ENCODE results near the gene LEFTY2.

DNA sequence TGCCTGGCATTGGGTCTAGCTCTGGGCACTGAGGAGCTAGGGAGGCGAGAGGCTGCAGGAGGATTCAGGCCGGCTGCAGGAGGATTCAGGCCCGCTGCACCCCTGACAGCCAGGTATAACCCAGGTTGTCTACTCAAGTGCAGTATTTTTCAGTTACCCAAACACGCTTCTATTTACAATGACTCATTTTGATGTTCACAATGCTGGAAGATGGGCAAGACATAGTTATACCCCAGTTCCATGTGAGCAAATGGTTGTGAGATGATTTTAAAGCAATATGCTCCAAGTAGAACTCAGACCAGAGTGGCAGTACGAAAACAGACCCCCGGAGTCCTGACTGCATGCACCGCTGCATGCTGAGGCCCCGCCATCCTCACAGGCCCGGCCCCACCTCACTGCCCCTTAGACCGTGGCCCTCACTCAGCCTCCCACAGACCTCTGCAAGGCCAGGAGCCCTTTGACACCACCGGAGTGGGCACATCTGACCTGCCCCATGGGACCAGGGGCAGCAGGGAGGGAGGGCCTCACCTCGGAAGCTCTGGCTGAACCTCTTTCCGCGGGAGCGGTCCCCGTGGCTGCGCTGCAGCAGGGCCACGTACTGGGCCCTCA, 52.6 kb downstream of the LEFTY2 start:
- TF ChIP-seq, protein P1, sequence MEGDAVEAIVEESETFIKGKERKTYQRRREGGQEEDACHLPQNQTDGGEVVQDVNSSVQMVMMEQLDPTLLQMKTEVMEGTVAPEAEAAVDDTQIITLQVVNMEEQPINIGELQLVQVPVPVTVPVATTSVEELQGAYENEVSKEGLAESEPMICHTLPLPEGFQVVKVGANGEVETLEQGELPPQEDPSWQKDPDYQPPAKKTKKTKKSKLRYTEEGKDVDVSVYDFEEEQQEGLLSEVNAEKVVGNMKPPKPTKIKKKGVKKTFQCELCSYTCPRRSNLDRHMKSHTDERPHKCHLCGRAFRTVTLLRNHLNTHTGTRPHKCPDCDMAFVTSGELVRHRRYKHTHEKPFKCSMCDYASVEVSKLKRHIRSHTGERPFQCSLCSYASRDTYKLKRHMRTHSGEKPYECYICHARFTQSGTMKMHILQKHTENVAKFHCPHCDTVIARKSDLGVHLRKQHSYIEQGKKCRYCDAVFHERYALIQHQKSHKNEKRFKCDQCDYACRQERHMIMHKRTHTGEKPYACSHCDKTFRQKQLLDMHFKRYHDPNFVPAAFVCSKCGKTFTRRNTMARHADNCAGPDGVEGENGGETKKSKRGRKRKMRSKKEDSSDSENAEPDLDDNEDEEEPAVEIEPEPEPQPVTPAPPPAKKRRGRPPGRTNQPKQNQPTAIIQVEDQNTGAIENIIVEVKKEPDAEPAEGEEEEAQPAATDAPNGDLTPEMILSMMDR (IDR thresholded peaks at IDR 0.05) = no peak
- TF ChIP-seq POLR2A (IDR thresholded peaks at IDR 0.05) = no peak

All from testis (tissue), 2 donors.